HL-60/S4 (cell line): ENCODE results near the gene SULT2B1.
"Not testable (repeated sequence)": the region's sequence is repeated elsewhere in the genome, so short reads cannot be mapped to it uniquely, and the experiment has no call there.

Experiments
- in situ Hi-C: fragments of 300-500 bp; cut with MboI; formaldehyde crosslinking; loops from 2 replicates; pipeline ENCODE4 v1.14.3; 2022; ENCODE audit warnings: low sequenced_read_pairs

Gene SULT2B1

GRCh38 chr19:48632286-48632685, 80.3 kb downstream of the SULT2B1 start:
- in situ Hi-C loops: not testable (repeated sequence)

GRCh38 chr19:48632692-48633147, 80.7 kb downstream of the SULT2B1 start:
- in situ Hi-C loops: no loop called here

- in situ Hi-C loops: no loop called here
Measured at GRCh38 chr19:48633148-48634035, 81.4 kb downstream of the SULT2B1 start.

- in situ Hi-C loops: no loop called here
Measured at GRCh38 chr19:48634036-48634342, 82.0 kb downstream of the SULT2B1 start.

GRCh38 chr19:48634424-48635262, 82.7 kb downstream of the SULT2B1 start:
- in situ Hi-C loops: no loop called here

GRCh38 chr19:48635263-48635965, 83.4 kb downstream of the SULT2B1 start:
- in situ Hi-C loops: no loop called here

GRCh38 chr19:48635966-48636858, 84.2 kb downstream of the SULT2B1 start:
- in situ Hi-C loops: no loop called here

- in situ Hi-C loops: no loop called here
Measured at GRCh38 chr19:48636859-48637448, 85.0 kb downstream of the SULT2B1 start, which contains the start of gene DBP. DBP (minus strand) TSS chr19:48637379; CDS start chr19:48636994, 385 bp downstream.

GRCh38 chr19:48637449-48637947, 85.5 kb downstream of the SULT2B1 start:
- in situ Hi-C loops: no loop called here

GRCh38 chr19:48637948-48638830, 86.2 kb downstream of the SULT2B1 start:
- in situ Hi-C loops: no loop called here

- in situ Hi-C loops: no loop called here
Measured at GRCh38 chr19:48638831-48639381, 86.9 kb downstream of the SULT2B1 start.

GRCh38 chr19:48639483-48640375, 87.8 kb downstream of the SULT2B1 start:
- in situ Hi-C loops: loop anchor here (10.0 kb wide), 1 partner anchor 195 kb away; the partner anchor contains the start of gene HSD17B14

GRCh38 chr19:48641850-48642249, 89.9 kb downstream of the SULT2B1 start:
- in situ Hi-C loops: loop anchor here (10.0 kb wide), 1 partner anchor 193 kb away; the partner anchor contains the start of gene HSD17B14

GRCh38 chr19:48642862-48643261, 90.9 kb downstream of the SULT2B1 start:
- in situ Hi-C loops: loop anchor here (10.0 kb wide), 1 partner anchor 192 kb away; the partner anchor contains the start of gene HSD17B14

- in situ Hi-C loops: loop anchor here (10.0 kb wide), 1 partner anchor 190 kb away; the partner anchor contains the start of gene HSD17B14
Measured at GRCh38 chr19:48644355-48644754, 92.4 kb downstream of the SULT2B1 start.

- in situ Hi-C loops: loop anchor here (10.0 kb wide), 1 partner anchor 190 kb away; the partner anchor contains the start of gene HSD17B14
Measured at GRCh38 chr19:48644839-48645619, 93.1 kb downstream of the SULT2B1 start.
